HG02623 (cell line): ENCODE results near the gene CNTNAP2.

Experiments used
- ATAC-seq: cut with Tn5 transposase; IDR thresholded peaks from one replicate; pipeline ENCODE4 v1.9.1; 2021; ENCODE audit warnings: moderate library complexity; ENCODE audit not compliant: unreplicated experiment

Gene CNTNAP2

GRCh38 chr7:146285418-146285817, 168.8 kb downstream of the CNTNAP2 start:
- ATAC-seq = no peak

DNA sequence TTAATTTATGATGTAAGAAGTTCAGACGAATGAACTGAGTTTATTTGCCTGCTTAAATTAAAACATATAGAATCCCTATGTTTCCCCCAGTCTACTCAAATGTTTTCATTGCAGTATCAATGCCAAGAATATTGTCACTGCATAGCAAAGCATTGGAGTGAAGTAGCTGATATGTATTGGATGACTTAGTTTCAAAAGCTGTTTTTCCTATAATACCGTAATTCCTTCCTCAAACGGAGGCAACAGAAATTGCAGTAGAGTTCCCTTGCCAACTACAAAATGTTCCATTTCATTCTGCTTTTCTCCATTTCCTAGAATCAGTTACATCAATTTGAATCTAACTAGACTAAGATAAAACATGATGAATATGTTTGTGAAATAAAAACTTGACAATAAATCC, 174.1 kb downstream of the CNTNAP2 start:
- no peak for ATAC-seq

- ATAC-seq = no peak
Observed at GRCh38 chr7:146291900-146292299, 175.3 kb downstream of the CNTNAP2 start.

- no peak for ATAC-seq
Observed at GRCh38 chr7:146296028-146296427, 179.4 kb downstream of the CNTNAP2 start.

- ATAC-seq = no peak
Observed at GRCh38 chr7:146314962-146315361, 198.4 kb downstream of the CNTNAP2 start.

DNA sequence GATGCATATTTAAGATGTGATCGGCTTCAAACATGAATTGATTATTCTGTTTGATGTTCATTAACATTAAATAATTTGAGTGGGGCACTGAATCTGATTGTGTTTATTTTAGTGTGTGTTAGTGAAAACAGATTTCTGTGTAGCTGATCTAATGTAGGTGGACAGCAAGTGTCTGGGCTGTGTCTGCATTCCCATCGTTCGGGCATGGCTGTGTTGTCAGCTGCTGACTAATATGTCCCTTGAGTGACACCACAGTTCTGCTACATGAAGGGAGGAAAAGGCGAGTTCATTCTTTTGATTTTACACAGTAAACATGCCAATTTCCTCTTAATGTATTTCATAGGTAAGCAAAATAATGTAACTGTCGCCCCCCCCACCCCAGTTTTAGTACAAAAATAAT, 203.0 kb downstream of the CNTNAP2 start:
- ATAC-seq = no peak

DNA sequence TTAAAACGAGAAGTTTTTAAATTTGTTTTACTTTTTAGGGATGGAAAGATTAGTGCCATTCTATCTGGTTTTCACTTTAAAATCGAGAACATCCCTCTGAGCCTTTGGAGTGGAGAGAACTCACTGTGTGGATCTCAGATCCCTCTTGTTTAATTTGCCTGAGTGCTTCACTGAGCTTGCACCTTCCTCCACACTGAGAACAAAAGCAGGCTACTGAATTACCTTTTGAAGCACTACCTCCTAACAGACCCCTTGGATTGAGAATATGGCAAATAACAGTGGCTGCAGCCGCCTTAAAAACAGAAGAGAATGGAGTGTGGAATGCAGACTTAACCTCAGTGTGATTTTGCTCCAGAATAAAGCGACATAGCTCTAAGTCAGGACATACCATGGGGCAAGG, 204.7 kb downstream of the CNTNAP2 start:
- no peak for ATAC-seq

- no peak for ATAC-seq
Observed at GRCh38 chr7:146331369-146331768, 214.8 kb downstream of the CNTNAP2 start.

DNA sequence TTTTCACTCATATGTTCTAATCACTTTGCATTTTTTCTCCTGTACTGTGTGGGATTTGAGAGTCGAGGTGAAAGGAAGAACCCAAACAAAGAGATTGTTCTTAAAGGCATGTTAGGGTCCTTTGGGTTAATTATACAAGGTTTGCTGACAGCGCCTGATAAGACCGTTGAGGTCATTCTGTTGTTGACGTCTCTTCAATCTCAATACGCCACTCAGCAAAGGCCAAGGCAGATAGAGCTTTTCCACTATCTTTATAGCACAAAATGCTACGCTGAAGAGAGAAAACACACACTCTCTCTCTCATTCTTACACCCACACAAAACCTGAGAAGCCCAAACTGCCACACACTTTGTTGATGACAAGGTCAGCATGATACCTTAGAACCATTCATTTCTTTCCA, 228.7 kb downstream of the CNTNAP2 start:
- no peak for ATAC-seq

- no peak for ATAC-seq
Observed at GRCh38 chr7:146346096-146346495, 229.5 kb downstream of the CNTNAP2 start.

GRCh38 chr7:146355216-146355615, 238.6 kb downstream of the CNTNAP2 start:
- no peak for ATAC-seq

DNA sequence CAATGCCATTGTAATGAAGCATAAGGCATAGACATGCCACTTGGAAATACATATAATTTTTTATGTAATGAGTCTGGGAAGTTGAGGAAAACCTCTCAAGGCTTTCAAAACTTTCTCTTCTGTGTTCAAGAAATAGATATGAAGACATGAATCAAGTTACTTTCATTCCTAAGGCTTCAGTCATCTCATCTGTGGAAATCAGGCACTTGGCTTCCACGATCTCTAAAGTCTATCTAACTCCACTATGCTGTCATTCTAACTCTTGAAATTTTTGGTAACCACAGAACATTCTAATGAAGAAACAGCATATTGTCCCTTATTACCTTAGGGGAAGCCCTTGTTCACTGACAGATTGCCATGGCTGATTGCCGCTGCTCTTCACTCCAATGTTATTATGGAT, 242.6 kb downstream of the CNTNAP2 start:
- no peak for ATAC-seq

DNA sequence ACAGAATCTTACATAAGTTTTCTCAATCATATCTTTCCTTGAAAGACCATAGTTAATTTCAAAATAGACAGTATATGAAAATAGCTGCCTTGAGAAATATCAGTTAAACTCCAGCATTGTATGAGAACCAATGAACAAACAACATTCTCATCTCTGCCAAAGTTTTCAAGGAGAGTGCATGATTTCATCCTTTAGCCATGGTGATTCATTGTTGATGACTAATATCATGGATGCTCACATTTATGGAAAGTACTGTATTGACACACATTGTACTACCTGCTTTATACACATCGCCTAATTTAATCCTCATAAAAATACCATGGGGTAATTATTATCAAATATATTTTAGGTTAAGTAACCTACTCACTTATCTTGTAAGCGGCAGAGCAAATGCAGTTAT, 250.3 kb downstream of the CNTNAP2 start:
- ATAC-seq = no peak

- no peak for ATAC-seq
Observed at GRCh38 chr7:146370171-146370570, 253.6 kb downstream of the CNTNAP2 start.

GRCh38 chr7:146375170-146375569, 258.6 kb downstream of the CNTNAP2 start:
- ATAC-seq = no peak

GRCh38 chr7:146378196-146378595, 261.6 kb downstream of the CNTNAP2 start:
- ATAC-seq = no peak

DNA sequence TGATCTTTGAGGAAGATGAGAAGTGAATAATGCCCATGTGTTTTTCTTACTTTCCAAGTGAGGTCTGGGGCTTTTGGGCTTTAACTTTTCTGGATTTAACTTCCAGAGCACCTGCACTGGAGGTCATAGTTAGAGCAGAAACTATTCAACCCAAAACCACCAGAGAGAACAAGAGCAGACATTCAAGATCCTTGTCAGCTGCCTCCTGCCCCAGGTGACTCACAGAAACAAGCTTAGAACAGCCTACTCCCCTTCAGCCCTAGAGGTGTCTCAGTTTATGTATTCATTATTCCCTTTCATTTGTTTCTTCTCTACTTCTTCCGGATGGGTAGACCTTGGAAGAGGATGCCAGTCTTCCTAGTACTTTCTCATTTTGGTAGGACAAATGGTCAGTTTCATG, 270.5 kb downstream of the CNTNAP2 start:
- no peak for ATAC-seq

DNA sequence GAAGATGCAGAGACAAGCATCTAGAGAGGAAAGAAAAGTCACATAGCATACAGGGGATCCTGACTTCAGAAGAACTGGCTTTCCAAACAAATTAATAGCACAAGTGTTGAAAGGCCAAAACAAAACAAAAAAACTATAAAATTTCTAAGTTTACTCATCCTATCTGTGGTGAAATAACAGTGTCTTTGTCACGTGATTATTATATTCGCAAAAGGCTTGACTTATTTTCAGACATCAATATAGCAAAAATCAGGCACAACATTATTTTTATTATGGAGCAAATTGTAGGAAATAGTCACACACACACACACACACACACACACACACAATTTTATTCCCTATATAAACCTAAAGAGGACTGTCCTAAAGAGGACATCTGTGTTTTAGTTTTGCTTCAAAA, 272.3 kb downstream of the CNTNAP2 start:
- ATAC-seq = no peak

DNA sequence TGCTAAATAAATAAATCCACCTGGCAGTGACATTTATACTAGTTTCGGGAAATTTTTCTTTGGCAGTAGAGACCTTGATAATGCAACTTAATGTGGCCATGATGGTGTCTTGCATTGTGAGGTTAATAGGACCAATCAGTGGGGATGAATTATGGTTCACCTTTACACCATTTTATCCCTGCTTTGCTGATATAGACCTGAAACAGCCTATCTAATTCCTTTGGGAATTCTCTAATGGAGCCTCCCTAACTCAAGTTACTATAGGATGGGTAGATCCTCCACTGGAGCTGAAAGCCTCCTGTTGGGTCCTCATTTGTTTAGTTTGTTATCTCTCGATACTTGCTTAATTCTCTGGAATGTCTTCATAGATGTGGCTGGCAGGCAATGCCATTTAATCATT, 276.7 kb downstream of the CNTNAP2 start:
- no peak for ATAC-seq

GRCh38 chr7:146397141-146397540, 280.5 kb downstream of the CNTNAP2 start:
- no peak for ATAC-seq

- no peak for ATAC-seq
Observed at GRCh38 chr7:146401939-146402338, 285.3 kb downstream of the CNTNAP2 start.

GRCh38 chr7:146405737-146406136, 289.1 kb downstream of the CNTNAP2 start:
- ATAC-seq = no peak

GRCh38 chr7:146411975-146412374, 295.4 kb downstream of the CNTNAP2 start:
- no peak for ATAC-seq

GRCh38 chr7:146412781-146413180, 296.2 kb downstream of the CNTNAP2 start:
- ATAC-seq = no peak
